Anterior cingulate cortex (tissue), 58 donors: ENCODE data around the gene CMIP.
"Not testable (repeated sequence)": the region's sequence is repeated elsewhere in the genome, so short reads cannot be mapped to it uniquely, and the experiment has no call there.

ENCODE experiments used
- DNase-seq, 58 donors: peaks; one replicate each; lab custom pipeline; 2025; lab: John Stamatoyannopoulos, UW

The CMIP gene

DNA sequence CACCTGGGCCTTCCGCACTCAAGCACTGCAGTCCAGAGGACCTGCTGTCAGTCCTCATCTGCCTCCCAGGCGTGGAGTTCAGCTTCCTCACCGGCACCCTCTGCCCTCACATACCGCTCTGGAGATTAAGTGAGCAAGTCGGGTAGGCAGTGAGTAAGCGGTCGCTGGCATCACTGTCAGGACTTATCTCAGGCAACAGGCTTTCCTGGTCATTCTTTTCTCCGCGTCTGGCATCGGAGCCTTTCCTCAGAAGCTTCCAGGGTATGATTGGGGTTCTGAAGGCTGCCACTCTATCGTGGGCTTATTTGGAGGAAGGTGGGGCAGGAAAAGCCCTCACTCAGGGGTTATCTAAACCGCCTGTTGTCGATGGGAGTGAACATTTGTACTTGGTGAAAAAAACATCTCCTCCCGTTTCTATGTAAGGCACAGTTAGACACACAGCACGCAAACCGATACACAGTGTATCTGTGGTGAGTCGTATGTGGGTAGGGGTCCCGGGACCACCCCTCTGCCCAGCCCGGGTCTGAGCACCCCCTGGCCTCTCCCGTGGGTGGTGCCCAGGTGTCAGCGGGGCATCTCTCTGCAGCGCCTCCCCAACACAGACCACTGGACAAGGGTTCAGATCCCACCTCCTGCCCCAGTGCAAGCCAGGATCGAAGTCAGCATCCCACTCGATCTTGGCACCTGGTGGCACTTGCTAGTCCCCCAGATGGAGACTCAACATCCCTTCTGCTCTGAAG is 242.0 kb downstream of the CMIP start:
- no peak for DNase-seq

- no peak for DNase-seq
Observed at GRCh38 chr16:81687131-81687456, 242.5 kb downstream of the CMIP start.

DNA sequence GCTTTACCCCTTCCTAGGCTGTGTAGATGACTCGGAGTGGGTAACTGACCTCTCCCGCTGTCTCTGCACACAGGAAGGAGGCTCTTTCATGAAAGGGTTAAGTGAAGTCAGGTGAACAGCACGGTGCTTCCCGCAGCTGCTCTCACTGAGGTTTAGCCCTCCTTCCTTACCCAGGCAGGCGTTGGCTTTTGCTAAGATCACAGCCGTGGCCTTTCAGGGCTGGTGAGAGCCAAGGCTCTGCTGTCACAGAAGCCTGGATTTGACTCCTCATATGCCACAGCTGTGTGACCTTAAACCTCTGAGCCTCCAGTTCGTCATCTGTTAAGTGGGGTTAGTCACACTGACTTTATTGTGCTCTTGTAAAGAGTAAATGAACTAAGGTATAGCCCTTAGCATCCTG is 243.6 kb downstream of the CMIP start:
- DNase-seq = no peak

- DNase-seq = not testable (repeated sequence)
Observed at GRCh38 chr16:81688839-81689238, 244.2 kb downstream of the CMIP start.

DNA sequence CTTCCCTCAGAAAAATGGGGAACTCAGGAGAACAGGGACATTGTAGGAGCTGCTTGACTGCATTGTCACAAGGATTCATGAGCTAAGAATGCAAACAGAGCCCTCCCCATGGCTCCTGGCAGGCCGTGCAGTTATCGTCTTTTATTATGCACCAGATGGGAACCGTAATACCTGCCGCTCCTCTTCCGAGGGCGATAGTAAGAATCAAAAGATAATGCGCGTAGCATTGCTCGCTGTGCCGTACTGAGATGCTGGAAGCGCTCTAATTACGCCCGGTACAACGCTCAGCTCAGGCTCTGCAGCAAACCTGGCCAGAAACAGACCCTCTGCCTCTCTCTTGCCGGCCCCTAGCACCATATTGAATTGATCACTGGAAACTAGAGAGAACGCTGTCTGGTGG is 247.4 kb downstream of the CMIP start:
- no peak for DNase-seq

DNA sequence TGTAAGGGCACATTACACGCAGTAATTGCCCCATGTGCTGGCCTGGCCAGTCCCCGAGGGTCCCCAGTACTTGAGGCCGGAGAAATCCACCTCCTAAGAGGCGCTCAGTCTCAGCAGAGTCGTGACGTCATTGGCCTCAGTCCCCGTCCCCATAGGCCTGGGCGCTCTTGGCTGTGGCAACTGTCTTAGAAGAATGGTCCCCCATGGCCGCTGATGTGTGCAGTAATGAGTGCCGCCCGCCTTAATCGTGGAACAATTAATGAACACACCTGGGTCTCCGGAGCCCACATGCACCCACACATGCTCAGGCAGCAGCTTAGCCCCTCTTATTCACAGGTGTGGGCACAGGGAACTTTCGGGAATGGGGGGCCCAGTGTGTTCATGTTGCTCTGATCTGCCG is 248.0 kb downstream of the CMIP start:
- DNase-seq = no peak

- DNase-seq = peak in 40 of 58 donors; percentile 13 to 76 (median 48)
Observed at GRCh38 chr16:81693041-81693743, 248.6 kb downstream of the CMIP start.

DNA sequence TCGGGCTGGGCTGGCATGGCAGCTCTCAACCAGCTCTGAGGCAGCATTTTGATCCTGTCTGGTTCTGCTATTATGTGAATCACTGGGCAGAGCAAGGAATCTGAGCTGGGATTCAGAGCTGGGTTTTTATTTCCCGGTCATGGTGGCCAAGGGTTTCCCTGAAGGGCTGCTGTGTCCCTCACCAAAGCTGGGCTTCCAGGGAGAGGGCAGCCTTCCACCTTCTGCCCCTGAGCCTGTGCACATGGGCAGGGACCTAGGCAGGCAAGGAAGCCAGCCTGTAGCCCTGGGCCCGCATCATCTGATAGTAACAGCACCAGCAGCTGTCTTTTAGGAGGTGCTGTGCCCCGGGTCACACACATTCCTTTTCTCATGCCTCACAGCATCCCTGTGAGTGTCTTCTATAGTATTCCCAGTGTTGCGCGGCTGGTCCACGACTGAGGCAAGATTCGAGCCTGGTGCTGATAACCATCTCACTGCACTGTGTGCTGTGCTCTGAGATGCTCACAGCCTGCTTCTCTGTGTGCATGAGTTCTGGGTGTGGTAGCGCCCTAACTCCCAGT is 249.2 kb downstream of the CMIP start:
- DNase-seq = peak in 1 of 58 donors; percentile 19

DNA sequence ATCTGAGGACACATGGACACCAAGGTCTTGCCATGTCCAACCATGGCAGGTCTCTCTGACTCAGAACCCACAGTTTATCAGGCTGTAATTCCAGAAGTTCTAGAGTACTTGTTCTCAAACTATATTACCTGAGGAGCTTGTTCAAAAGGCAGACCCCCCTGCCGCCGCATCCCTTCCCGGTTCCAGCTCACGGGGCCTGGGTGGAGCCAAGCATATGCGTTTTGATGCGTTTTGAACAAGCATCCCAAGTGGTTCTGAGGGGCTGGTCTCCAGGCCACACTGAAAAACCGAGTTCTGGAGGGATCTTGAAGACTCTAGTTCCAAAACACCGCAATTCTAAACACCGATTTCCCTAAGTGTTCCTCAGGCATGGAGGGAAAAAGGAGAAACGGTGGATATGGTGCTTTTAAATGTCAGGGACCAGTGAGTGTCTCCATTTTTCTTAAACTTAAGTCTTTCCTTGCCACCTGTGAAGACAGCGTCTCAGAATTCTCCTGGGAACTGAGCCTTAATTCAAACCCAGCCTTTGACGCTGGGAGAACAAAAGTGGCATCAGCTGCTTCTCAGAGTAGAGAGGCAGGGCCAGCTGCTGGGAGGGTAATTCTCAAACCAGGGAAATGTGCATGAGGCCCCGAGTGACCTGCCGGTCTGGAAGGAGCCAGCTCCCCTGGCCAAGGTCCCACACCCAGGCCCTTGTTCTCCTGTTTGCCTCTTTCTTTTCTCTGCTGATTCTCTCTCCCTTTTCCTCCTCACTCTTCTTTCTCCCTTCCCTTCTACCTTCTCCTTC is 250.1 kb downstream of the CMIP start:
- peak in 33 of 58 donors; percentile 6 to 68 (median 34) for DNase-seq

DNA sequence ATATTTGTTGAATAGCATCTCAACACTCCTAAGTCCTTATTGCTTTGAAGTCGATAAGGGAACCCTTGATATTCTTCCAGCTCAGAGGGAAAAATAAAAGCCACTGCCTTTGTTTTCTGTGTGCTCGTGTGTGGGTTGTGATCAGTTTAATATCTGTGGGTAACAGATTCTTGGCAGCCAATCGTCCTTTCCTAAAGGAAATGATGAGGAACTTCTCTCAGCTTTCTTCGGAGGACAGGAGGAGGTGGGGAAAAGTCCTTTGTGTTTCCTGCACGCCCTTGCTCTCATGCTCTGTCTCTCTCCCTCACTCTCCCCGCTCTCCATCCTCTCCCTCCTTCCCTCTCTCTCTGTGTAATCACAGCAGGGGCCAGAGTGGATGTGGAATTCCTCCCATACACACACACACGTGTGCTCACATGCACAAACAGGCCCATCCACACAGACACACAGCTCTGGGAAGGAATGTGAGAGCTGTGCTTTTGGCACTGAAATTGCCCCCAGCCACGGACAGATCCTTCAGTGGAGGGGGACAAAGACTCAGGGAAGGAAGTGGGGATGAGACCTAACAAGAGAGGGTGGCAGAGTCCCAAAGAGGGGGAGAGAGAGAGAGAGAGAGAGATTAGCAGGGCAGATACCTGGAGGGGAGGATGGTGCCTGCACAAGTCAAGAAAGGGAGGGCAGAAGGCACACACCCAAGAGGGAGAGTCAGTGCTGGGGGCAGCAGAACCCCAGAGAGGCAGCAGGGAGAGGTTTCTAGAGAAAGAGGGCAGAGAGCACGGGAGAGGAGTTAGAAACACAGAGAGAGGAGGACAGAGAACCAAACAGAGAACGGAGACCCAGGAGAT is 250.9 kb downstream of the CMIP start:
- no peak for DNase-seq

DNA sequence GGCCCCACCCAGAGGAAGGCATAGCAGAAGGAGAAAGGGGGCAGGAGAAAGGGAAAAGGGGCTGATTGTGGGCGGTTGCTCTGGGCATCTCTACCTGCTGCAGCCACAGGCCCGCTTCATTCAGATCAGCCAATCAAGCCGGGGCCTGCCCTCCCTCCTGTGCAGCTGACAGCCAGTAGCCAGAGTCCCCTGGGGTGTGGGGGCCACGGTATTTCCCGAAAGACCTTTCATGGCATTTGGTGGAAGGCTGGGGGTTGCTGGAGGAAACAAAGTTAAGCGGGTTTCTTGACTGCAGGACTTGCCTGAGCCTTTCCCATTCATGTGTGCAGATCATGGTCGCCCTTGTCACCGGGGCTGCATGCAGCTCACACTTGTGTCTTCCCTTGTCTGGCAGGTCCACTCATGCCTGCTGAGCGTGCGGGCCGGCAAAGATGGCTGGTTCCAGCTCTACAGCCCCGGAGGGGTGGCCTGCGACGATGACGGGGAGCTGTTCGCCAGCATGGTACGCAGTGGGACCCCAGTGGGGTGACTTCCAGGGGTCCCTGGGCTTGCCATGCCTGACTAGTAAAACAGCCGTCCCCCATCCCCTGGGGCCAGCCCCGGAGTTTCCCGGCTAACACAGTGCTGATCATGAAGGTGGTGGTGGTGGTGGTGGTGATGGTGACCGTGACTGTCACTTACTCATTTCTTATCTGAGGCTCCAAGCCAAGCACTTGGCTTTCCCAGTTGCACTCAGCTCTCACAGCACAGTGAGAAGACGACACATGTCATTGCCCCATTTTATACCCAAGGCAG is 251.8 kb downstream of the CMIP start:
- DNase-seq = no peak

DNA sequence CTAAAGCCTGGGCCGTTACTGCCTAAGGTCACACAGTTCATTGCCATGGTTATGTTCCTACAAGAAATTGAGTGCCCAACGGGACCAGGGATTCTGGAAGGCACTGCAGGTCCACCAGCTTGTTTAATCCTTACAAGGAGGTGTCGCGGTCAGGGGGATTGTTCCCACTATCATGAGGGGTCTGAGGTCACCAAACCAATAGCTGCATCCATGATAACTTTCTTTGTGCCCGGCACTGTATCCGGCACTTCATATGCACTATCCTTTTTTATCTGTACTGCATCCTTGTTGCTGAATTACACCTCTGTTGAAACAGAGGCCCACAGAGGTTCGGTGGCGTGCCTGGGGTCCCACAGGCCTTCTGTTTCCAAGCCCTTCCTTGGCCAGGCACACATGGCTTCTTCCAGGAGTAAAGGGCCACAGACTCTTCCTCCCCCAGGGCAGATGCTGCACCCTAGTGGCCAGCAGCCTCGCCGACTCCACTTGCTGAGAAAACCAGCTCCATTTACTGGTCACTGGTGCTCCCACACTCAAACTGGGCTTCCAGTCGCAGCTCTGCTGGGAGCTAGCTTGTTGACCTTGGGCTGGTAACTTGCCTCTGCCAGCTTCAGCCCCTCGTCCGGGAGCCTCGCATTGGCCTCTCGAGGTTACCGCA is 252.5 kb downstream of the CMIP start:
- peak in 42 of 58 donors; percentile 21 to 69 (median 43) for DNase-seq

GRCh38 chr16:81697616-81698309 is 253.2 kb downstream of the CMIP start:
- DNase-seq = peak in 55 of 58 donors; percentile 26 to 94 (median 70)

DNA sequence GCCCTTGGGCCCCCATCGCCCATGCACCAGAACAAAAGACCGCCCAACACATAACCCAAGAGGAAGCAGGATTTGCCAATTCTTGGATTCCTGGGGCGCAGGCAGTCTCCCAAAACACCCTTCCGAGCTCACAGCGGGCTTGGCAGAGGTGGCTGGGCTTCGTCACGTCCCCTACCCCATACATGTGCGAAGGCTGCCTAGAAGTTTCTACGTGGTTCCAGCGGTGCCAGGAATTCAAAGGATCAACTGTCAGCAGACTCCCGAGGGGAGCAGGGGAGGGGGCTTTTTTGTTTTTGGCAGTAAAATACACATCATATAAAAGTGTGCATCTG is 253.7 kb downstream of the CMIP start:
- peak in 7 of 58 donors; percentile 51 to 70 (median 62) for DNase-seq

GRCh38 chr16:81699596-81699995 is 255.0 kb downstream of the CMIP start:
- DNase-seq = no peak

DNA sequence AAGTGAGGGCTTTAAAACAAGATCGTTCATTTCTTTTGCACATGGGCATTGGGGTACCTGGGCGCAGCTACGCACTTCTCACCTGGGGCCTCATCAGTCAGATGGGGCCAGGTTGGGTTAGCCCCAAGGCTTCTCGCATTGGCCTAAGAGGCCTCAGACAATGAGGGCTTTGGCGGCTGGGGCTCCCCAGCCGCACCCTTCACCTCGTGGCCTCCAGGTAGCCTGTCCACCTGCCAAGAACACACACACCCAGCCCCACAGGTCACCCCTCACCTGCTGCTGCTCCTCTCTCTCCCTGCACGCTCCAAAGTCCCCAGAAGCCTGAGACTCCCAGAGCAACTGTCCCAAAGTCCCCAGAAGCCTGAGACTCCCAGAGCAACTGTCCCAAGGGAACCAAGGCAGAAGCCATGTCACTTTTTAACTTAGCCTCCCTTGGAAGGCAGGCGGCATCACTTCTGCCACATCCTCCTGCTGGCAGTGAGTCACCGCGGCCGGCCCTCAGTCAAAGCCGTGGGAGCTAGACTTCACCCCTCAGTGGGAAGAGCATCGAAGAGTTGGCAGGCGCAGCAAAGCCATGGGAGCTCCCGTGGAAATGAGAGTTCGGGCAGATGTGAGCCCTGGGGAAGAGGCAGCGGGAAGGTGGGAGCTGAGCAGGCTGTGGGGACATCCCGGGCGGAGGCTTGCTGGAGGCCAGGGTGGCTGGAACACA is 255.6 kb downstream of the CMIP start:
- DNase-seq = no peak

- no peak for DNase-seq
Observed at GRCh38 chr16:81700780-81701165, 256.2 kb downstream of the CMIP start.
